Activated CD8-positive, alpha-beta memory T cell treated with anti-CD3 and anti-CD28 coated beads, Interleukin-2, amount 10 ng/mL, durations not matched to agents 7 days and 5 days (primary cell): ENCODE data around the gene KRTAP5-3. TPM values are rescaled to one million over a fixed set of nuclear protein-coding genes. Genes with fewer than 3 reads are reported as not detected.

Experiments
- ATAC-seq: fragments of 150-1000 bp; cut with Tn5 transposase; one replicate; pipeline ENCODE4 v1.10.0; 2021; ENCODE audit warnings: moderate library complexity
- CTCF ChIA-PET: fragments of 350-600 bp; sonication (Branson Sonifier 250); formaldehyde crosslinking; loops from one replicate; lab custom pipeline; 2021; ENCODE audit warnings: antibody characterized with exemption; lab: Charles Lee
- DNase-seq: peaks from one replicate; pipeline ENCODE4 v3.0.0-alpha.2; 2020
- H3K27ac Mint-ChIP-seq: one replicate; pipeline ENCODE4 v1.8.0; 2021; ENCODE audit warnings: mild to moderate bottlenecking, mixed read lengths
- H3K27me3 Mint-ChIP-seq: one replicate; pipeline ENCODE4 v1.8.0; 2021; ENCODE audit warnings: mixed read lengths
- H3K36me3 Mint-ChIP-seq: one replicate; pipeline ENCODE4 v1.8.0; 2021; ENCODE audit warnings: mild to moderate bottlenecking, mixed read lengths
- H3K4me1 Mint-ChIP-seq: one replicate; pipeline ENCODE4 v1.8.0; 2021; ENCODE audit warnings: mixed read lengths
- H3K4me3 Mint-ChIP-seq: one replicate; pipeline ENCODE4 v1.8.0; 2021; ENCODE audit warnings: mild to moderate bottlenecking, moderate library complexity, mixed read lengths
- H3K9me3 Mint-ChIP-seq: one replicate; pipeline ENCODE4 v1.8.0; 2022; ENCODE audit warnings: low read depth, mixed read lengths
- total RNA-seq, 2 experiments: library from RNA; stranded (reverse); gene quantifications; one replicate each; pipeline ENCODE4 v1.2.3, GENCODE V29; 2021

The KRTAP5-3 gene
- total RNA-seq, 2 experiments from 2014 or later = not detected

DNA sequence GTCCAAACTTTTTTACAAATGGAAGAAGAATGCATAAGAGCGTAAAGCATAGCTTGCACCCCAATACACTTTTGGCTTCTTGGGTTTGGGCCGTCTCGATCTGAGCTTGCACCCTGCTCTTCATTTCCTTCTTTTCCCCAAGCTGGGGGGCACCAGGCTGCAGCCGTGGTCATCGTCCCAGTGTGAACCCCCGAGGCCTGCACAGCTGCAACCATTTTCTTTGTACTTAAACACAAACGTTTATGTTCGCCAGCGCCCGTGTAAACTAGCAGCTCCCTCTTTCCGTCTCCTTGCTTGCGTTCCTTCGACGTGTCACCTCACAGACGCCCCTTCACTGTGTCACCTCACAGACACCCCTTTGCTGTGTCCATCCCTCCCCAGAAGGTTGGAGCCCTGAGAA, 31.4 kb upstream of the KRTAP5-3 start:
- ATAC-seq (no peak), DNase-seq (no peak)
- peaks cover 17% of the 10 kb centered on the region for H3K27me3 Mint-ChIP-seq
- H3K4me3 Mint-ChIP-seq = no peak overlapping the region
- H3K36me3 Mint-ChIP-seq = no peaks in the 10 kb centered on the region
- no peak overlapping the region for H3K27ac Mint-ChIP-seq
- CTCF ChIA-PET = interaction anchor here (0.9 to 4.7 kb wide), 7 partner anchors 9 to 512 kb away, joined by 3 to 36 read pairs (median 4); no protein-coding TSS in a partner anchor
- H3K9me3 Mint-ChIP-seq = no peaks in the 10 kb centered on the region
- H3K4me1 Mint-ChIP-seq = no peaks in the 10 kb centered on the region

DNA sequence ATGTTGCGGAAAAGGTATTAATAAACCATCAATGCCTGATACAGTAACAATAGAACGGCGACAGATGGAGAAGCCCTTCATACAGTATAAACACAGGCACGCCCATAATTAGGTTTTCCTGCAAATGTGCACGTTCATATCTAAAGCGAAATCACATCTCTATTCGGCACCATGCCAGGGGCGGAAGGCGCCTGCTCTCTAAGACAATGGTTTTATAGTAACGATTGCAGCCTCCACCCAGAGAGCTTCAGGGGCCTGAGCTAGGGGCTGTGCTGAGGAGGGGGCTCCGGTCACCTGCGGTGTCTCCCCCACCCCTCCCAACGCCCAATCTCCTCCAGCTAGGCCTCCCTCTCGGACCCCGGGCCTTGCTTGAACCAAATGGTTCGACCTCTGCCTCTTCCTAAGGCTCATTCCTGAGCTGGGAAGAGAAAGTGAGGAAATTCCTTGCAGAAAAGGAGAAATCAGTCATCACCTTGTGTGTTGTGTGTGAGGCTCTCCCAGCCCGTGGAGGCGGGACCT, 30.9 kb upstream of the KRTAP5-3 start:
- Mint-ChIP-seq H3K36me3 (no peaks in the 10 kb centered on the region), H3K27ac (no peak overlapping the region), H3K4me1 (no peaks in the 10 kb centered on the region), H3K9me3 (no peaks in the 10 kb centered on the region), H3K4me3 (no peak overlapping the region), H3K27me3 (peaks cover 17% of the 10 kb centered on the region)
- ATAC-seq (no peak), DNase-seq (no peak)
- CTCF ChIA-PET = interaction anchor here (0.9 to 4.7 kb wide), 8 partner anchors 9 to 512 kb away, joined by 3 to 36 read pairs (median 4); no protein-coding TSS in a partner anchor

DNA sequence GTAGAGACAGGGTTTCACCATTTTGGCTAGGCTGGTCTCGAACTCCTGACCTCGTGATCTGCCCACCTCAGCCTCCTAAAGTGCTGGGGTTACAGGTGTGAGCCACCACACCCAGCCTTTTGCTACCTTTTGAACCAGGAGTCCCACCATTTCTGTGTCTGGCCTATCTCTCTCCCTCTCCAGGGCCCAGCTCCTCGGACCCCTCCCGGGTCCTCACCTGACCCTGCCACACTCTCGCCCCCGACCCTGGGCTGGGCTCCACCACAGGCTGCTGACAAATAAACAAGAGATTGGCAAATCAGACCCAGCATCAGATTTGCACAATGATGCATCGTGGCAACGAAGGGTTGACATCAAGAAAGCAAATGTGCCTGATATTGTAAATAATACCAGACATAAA, 30.1 kb upstream of the KRTAP5-3 start:
- ATAC-seq = no peak

DNA sequence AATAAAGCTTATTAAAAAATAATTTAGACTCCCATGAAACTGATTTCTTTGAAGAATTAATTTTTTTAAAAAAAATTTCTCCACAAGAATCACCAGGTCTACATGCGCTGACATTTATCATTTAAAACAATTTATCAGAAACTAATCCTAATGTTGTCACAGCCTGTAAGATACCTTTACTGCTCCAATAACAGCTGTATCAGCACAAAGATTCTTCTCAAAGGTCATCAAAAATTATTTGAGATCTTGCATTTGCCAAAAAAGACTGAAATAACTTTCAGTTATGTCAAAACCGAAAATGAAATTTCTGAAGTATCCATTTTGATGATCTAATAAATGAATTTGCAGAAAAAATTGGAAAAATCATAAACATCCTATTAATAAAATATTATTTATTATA, 29.4 kb upstream of the KRTAP5-3 start:
- ATAC-seq (no peak), DNase-seq (no peak)
- H3K36me3 Mint-ChIP-seq = no peaks in the 10 kb centered on the region
- no peak overlapping the region for H3K27ac Mint-ChIP-seq
- peaks cover 2% of the 10 kb centered on the region for H3K4me1 Mint-ChIP-seq
- H3K9me3 Mint-ChIP-seq = no peaks in the 10 kb centered on the region
- CTCF ChIA-PET = interaction anchor here (2.2 to 4.7 kb wide), 2 partner anchors 9 to 16 kb away, joined by 6 to 36 read pairs; no protein-coding TSS in a partner anchor
- peaks cover 20% of the 10 kb centered on the region for H3K27me3 Mint-ChIP-seq
- no peak overlapping the region for H3K4me3 Mint-ChIP-seq

More for the DNA sequence above, 30.1 kb upstream of the KRTAP5-3 start:
- Mint-ChIP-seq H3K36me3 (no peaks in the 10 kb centered on the region), H3K27ac (no peak overlapping the region), H3K27me3 (peaks cover 19% of the 10 kb centered on the region), H3K9me3 (no peaks in the 10 kb centered on the region), H3K4me3 (no peak overlapping the region), H3K4me1 (no peaks in the 10 kb centered on the region)
- CTCF ChIA-PET = interaction anchor here (2.2 to 4.7 kb wide), 2 partner anchors 10 to 15 kb away, joined by 6 to 36 read pairs; no protein-coding TSS in a partner anchor
- no peak for DNase-seq

DNA sequence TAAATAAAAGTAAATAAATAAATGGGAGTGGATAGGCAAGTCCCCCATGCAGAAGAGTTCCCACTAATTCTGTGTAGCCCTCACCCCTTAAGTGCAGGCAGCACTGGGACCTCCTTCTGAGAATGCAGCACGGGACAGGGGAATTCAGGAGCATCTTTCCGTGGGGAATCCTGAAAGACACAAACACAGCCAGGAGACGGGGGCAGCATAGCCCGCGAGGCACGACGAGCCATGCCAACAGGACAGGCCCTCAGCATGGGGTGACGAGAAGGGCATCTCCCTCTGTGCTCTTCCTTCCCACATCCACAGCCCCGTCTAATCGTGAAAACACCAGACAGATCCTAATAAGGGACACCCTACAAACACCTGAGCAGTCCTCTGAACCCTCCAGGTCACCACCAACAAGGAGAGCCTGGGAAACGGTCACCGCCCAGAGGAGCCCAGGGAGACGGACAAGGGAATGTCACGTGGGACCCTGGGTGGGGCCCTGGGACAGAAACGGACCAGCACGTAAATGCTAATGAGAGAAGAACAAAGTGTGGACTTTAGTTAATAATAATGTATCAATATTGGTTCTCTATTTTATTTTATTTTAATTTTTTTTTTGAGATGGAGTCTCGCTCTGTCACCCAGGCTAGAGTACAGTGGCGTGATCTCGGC, 28.2 kb upstream of the KRTAP5-3 start:
- Mint-ChIP-seq H3K9me3 (no peaks in the 10 kb centered on the region), H3K4me3 (no peak overlapping the region), H3K4me1 (peaks cover 6% of the 10 kb centered on the region), H3K27me3 (peaks cover 28% of the 10 kb centered on the region), H3K27ac (no peak overlapping the region), H3K36me3 (no peaks in the 10 kb centered on the region)
- ATAC-seq (no peak), DNase-seq (no peak)
- CTCF ChIA-PET = no interaction called here

DNA sequence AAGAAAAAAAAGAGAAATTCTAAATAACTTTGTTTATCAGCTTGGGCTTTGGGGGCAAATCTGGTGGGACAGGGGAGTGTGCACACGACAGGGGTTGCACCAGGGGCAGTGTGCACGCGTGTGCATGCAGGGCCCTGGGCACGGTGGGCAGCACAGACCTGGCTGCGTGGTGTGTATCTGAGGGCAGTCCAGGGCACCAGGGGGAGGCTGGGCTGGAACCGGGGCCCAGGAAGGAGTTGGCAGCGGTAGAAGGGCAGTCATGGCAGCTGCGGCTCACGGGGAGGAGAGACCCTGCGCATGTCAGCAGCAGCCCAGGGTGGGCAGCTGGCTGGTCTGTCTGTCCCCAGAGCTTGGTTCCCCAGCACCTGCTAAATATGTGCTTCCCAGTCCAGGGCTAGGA, 25.6 kb upstream of the KRTAP5-3 start:
- ATAC-seq = no peak
- Mint-ChIP-seq H3K36me3 (no peaks in the 10 kb centered on the region), H3K4me1 (peaks cover 6% of the 10 kb centered on the region), H3K27ac (no peak overlapping the region), H3K27me3 (peaks cover 30% of the 10 kb centered on the region), H3K4me3 (no peak overlapping the region), H3K9me3 (no peaks in the 10 kb centered on the region)
- CTCF ChIA-PET = interaction anchor here (1.2 to 1.6 kb wide), 2 partner anchors 12 to 248 kb away, joined by 3 read pairs; partner anchors contain the start of gene KRTAP5-4
- no peak for DNase-seq

DNA sequence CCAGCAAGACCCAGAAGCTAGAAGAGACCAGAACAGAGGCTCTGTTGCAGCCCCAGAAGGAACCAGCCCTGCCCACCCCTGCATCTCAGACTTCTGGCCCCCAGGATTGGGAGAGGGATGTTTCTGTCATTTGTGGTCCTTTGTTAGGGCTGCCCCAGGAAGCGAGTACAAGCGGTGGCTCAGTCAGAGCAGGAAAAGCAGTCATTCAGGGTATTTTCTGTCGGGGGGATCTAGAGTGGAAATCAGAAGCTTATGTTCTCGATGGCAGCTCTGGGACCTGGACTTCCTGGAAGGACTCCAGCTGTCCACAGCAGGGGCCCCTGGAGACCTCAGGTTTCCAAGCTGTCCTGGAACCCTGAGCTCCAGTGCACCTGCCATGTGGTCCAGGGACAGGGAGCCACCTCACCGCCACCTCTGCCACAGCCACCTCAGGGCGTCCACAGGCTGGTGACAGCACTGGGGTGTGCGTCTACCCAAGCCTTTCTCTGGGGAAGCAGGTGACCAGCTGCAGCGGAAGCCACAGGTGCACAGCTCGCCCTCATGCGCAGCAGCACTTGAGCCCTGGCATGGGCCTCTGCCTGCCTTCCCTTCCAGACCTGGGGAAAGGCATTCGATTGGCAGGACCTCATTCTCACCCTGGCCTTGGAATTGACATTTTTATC, 23.9 kb upstream of the KRTAP5-3 start:
- Mint-ChIP-seq H3K27me3 (peaks cover 33% of the 10 kb centered on the region), H3K4me3 (no peak overlapping the region), H3K9me3 (no peaks in the 10 kb centered on the region), H3K36me3 (no peaks in the 10 kb centered on the region), H3K27ac (no peak overlapping the region), H3K4me1 (peaks cover 6% of the 10 kb centered on the region)
- CTCF ChIA-PET = interaction anchor here (0.7 to 1.1 kb wide), 3 partner anchors 14 to 86 kb away, joined by 3 read pairs; no protein-coding TSS in a partner anchor
- ATAC-seq (no peak), DNase-seq (no peak)

DNA sequence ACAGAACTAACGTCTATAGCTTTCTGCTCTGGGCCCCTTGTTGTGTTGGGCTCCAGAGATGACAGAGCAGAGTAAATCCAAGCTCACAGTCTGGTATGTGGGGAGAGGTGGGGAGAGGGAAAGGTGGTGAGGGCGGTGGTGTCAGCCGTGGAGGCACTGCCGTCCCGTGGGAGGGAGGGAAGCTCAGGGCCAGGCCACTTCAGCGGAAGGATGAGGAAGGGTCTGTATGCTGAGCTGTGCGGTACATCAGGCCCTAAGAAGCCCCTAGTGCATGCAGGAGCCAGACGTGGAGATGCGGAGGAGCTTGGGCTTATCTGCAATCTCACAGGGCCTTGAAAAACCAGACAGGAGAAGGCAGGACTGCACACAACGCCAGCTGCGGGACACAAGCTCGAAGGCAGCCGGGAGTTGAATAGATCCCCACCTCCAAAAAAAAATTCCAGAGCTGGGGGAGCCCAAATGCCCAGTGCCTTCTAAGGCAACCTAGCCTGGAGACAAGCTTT, 22.9 kb upstream of the KRTAP5-3 start:
- no peak overlapping the region for H3K27ac Mint-ChIP-seq
- ATAC-seq (no peak), DNase-seq (no peak)
- H3K9me3 Mint-ChIP-seq = no peaks in the 10 kb centered on the region
- H3K4me3 Mint-ChIP-seq = no peak overlapping the region
- peaks cover 35% of the 10 kb centered on the region for H3K27me3 Mint-ChIP-seq
- CTCF ChIA-PET = interaction anchor here (1.2 to 1.6 kb wide), 6 partner anchors 8 to 56 kb away, joined by 3 to 7 read pairs (median 4); partner anchors contain the start of gene KRTAP5-4
- peaks cover 6% of the 10 kb centered on the region for H3K4me1 Mint-ChIP-seq
- H3K36me3 Mint-ChIP-seq = no peaks in the 10 kb centered on the region

DNA sequence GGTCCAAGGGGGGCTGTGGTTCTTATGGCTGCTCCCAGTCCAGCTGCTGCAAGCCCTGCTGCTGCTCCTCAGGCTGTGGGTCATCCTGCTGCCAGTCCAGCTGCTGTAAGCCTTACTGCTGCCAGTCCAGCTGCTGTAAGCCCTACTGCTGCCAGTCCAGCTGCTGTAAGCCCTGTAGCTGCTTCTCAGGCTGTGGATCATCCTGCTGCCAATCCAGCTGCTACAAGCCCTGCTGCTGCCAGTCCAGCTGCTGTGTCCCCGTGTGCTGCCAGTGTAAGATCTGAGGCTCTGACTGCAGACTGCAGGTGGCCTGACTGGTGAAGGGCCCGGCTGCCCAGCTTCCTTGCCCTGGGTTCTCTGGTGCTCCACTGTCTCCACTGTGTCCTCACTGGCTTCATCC, 22.0 kb upstream of the KRTAP5-3 start:
- no peak for ATAC-seq
- DNase-seq = no peak
- H3K9me3 Mint-ChIP-seq = no peaks in the 10 kb centered on the region
- H3K4me3 Mint-ChIP-seq = no peak overlapping the region
- H3K4me1 Mint-ChIP-seq = peaks cover 6% of the 10 kb centered on the region
- no peak overlapping the region for H3K27ac Mint-ChIP-seq
- peaks cover 35% of the 10 kb centered on the region for H3K27me3 Mint-ChIP-seq
- CTCF ChIA-PET = interaction anchor here (1.3 to 1.6 kb wide), 5 partner anchors 8 to 55 kb away, joined by 4 to 7 read pairs (median 5); partner anchors contain the start of gene KRTAP5-4
- H3K36me3 Mint-ChIP-seq = no peaks in the 10 kb centered on the region

DNA sequence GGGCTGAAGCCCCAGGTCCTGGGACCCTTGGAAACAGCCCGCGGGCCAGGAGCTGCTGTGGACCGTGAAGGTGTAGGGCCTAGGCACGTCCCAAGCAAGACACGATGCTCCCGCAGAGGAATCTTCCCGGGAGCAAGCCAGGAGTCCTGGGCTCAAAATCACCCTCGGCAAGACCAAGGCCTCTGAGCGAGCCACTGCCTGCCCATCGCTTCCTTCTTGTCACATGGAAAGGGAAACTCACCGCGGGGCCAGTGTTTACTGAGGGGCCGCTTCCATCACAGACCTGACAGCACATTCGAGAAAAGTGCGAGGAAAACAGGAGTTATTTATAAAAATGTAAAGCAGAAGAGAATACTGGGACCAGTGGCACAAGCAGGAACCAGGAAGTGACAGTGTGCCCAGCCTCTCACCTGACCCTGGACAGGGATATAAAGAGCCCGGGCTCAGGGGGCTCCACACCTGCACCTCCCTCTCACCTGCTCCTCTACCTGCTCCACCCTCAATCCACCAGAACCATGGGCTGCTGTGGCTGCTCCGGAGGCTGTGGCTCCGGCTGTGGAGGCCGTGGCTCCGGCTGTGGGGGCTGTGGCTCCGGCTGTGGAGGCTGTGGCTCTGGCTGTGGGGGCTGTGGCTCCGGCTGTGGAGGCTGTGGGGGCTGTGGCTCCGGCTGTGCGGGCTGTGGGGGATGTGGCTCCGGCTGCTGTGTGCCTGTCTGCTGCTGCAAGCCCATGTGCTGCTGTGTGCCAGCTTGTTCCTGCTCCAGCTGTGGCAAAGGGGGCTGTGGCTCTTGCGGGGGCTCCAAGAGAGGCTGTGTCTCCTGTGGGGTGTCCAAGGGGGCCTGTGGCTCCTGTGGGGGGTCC, 21.3 kb upstream of the KRTAP5-3 start, which contains the start of gene KRTAP5-5:
TSS of gene KRTAP5-5 (plus strand) at position 450 of the 860 bp plus-strand sequence. CDS start at position 516, 66 bp downstream.
- DNase-seq (no peak), ATAC-seq (no peak)
- Mint-ChIP-seq H3K4me1 (peaks cover 6% of the 10 kb centered on the region), H3K9me3 (no peaks in the 10 kb centered on the region), H3K4me3 (no peak within 1 kb of the TSS), H3K27ac (no peak within 1 kb of the TSS), H3K36me3 (no peaks in the 10 kb centered on the region), H3K27me3 (peaks cover 32% of the 10 kb centered on the region)
- CTCF ChIA-PET = interaction anchor here (0.7 to 3.1 kb wide), 8 partner anchors 8 to 83 kb away, joined by 3 to 13 read pairs (median 4); partner anchors contain the start of gene KRTAP5-4

DNA sequence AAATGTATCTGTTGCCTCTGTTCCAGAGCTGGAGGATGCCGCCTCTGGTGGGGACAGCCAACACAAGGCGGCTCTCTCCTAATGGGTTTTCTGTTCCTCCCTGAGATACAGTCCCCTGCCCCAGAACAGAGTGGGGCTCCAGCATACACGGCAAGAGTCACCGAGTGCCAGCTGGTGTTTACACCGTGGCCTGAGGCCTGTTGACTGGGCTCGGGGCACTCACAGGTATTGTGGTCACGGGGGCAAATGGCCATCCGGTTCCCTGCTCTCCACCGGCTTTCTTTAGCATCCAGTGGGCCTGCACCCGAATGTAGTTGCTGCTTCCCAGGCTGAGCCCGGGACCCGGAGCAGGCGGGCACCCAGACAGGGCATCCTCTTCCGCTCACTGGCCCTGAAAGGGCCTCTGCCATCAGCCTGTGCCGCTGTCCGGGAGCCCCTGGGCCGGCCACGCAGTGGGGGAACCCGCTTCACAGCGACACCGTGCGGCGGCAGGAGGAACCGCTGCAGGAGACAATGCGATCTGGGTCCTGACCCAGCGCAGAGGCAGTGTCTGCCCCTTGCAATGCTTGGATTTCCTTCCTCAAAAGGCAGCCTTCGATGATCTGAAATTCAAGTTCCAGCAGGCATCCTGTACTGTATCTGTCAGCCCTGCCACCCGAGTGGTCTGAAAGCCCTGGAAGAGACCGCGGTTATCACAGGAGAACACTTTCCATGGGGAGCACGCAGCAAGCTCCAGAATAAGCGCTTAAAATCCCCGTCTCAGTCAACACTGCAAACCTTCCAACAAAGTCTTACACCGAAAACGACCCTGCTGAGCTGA, 20.5 kb upstream of the KRTAP5-3 start:
- H3K4me3 Mint-ChIP-seq = no peak overlapping the region
- no peaks in the 10 kb centered on the region for H3K36me3 Mint-ChIP-seq

DNA sequence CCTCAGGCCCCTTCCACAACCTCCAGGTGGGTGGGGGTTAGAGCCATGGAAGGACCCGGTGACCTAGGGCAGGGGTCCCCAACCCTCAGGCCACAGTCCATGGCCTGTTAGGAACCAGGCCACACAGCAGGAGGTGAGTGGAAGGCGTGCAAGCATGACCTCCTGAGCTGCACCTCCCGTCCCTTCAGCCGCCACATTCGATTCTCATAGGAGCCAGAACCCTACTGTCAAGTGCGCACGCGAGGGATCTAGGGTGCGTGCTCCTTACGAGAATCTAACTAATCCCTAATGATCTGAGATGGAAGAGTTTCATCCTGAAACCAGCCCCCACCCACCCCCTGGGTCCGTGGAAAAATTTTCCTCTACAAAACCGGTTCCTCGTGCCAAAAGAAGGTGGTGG, 17.3 kb upstream of the KRTAP5-3 start:
- Mint-ChIP-seq H3K27ac (no peak overlapping the region), H3K4me3 (no peak overlapping the region), H3K27me3 (peaks cover 13% of the 10 kb centered on the region), H3K9me3 (no peaks in the 10 kb centered on the region), H3K4me1 (no peaks in the 10 kb centered on the region), H3K36me3 (no peaks in the 10 kb centered on the region)
- DNase-seq (no peak), ATAC-seq (no peak)
- CTCF ChIA-PET = interaction anchor here (1.7 kb wide), 1 partner anchor 68 kb away, joined by 5 read pairs; no protein-coding TSS in a partner anchor

More for the DNA sequence above, 20.5 kb upstream of the KRTAP5-3 start:
- peak; percentile 90 for ATAC-seq
- CTCF ChIA-PET = interaction anchor here (0.6 to 3.1 kb wide), 10 partner anchors 9 to 171 kb away, joined by 3 to 13 read pairs (median 4); no protein-coding TSS in a partner anchor
- peaks cover 28% of the 10 kb centered on the region for H3K27me3 Mint-ChIP-seq
- H3K9me3 Mint-ChIP-seq = no peaks in the 10 kb centered on the region
- H3K4me1 Mint-ChIP-seq = peaks cover 6% of the 10 kb centered on the region
- no peak overlapping the region for H3K27ac Mint-ChIP-seq
- peak; percentile 66 for DNase-seq
